GM13976 (cell line): ENCODE measurements around the gene GALNT9.

ENCODE experiments used
- DNase-seq: peaks from one replicate; pipeline ENCODE4 v3.0.0; 2012; ENCODE audit warnings: low spot score
- in situ Hi-C: fragments of 300-500 bp; cut with MboI; formaldehyde crosslinking; loops from one replicate; pipeline ENCODE4 v1.12.0; 2022; ENCODE audit warnings: low sequenced_read_pairs, mixed read lengths, inconsistent platforms; ENCODE audit not compliant: unreplicated experiment
- TF ChIP-seq, protein P1 (sequence below): IDR thresholded peaks from 2 replicates; pipeline ENCODE4 v1.5.1; 2012; ENCODE audit warnings: borderline replicate concordance, mild to moderate bottlenecking; ENCODE audit not compliant: insufficient read depth; ENCODE audit errors: extremely low read depth, missing control alignments, control extremely low read depth

Gene GALNT9

DNA sequence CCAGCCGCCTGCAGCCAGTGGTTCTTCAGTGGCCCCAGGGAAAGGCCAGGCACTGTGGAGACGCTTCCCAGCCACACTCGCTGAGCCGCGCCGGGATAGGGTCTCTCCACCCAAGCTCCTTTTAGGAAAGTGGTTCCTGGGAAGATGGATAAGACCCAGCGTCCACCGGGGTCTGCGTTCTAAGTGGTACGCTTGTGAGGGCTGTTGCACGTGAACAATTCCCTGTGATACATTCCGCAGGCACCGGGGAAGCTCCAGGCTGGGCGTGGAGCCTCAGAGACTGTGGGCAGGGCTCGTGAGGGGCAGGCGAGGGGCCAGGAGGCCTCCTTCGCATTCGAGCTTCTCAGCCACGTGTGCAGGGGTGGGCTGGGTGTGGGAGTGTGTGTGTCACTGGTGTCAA lies 48.4 kb downstream of the GALNT9 start:
- TF ChIP-seq, protein P1, sequence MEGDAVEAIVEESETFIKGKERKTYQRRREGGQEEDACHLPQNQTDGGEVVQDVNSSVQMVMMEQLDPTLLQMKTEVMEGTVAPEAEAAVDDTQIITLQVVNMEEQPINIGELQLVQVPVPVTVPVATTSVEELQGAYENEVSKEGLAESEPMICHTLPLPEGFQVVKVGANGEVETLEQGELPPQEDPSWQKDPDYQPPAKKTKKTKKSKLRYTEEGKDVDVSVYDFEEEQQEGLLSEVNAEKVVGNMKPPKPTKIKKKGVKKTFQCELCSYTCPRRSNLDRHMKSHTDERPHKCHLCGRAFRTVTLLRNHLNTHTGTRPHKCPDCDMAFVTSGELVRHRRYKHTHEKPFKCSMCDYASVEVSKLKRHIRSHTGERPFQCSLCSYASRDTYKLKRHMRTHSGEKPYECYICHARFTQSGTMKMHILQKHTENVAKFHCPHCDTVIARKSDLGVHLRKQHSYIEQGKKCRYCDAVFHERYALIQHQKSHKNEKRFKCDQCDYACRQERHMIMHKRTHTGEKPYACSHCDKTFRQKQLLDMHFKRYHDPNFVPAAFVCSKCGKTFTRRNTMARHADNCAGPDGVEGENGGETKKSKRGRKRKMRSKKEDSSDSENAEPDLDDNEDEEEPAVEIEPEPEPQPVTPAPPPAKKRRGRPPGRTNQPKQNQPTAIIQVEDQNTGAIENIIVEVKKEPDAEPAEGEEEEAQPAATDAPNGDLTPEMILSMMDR = no peak
- DNase-seq = no peak
- in situ Hi-C loops = no loop called here

DNA sequence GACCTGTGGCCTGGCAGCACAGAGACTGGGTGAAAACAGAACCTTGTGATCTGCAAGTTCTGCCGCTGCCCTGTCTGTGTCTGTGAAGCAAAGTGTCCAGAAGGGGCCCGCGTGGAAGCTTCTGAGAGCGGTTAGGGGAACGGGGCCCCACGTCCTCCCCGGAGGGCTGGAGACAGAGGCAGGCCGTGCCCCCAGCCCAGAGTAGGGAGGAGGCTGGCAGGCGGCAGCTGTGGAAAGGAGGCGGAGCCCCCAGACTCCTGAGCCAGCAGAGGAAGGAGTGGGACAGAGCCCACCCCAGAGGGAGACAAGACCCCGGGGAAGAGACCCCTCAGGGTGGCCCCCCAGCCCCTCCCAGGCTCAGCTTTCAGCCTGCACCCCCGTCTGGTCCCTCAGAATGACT lies 49.0 kb downstream of the GALNT9 start:
- DNase-seq = no peak
- TF ChIP-seq, protein P1 = no peak
- in situ Hi-C loops = no loop called here

DNA sequence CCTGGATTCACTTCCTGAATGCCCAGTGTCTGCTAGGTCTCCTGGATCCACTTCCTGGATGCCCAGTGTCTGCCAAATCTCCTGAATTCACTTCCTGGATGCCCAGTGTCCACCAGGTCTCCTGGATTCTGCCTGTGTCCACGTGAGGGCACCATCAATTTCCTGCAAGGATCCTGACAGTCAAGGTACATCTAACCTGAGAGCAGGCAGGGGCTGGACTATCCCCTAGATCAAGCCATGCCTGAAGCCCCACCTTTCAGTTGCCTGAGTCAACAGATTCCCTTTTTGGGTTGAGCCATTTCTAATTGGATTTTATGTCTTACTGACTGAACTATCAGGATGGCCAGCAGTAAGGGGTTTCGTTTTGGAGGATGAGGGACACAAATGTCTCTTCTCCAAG lies 49.5 kb downstream of the GALNT9 start:
- TF ChIP-seq, protein P1 = no peak
- DNase-seq = no peak
- in situ Hi-C loops = no loop called here

DNA sequence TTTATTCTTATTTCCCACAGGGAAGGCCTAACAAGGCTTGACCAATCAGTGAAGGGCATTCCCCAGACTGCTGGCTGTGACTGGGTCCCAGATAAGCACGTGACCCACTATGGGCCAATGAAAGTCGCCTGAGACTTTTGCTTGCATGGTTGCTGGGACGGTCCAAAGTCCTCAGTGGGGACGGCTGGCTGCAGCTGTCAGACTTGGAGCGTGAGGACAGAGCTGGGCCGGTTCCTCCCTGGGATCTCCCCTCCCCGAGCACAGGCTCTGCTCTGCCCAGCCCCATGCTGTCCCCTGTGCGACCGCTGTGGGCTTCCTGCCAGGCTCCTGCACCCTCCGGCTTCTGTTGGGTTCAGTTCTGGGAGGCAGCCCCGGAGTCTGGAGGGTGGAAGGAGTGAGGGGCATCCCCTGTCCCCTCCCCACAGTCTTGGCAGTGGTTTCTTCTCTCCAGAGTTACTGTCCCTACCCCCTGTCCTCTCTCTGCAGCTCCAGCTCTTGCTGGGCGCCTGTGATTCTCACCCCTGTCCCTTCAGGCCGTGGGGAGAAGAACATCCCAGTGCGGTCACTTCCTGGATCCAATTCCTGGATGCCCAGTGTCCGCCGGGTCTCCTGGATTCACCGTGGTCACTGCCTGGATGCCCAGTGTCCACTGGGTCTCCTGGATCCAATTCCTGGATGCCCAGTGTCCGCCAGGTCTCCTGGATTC lies 50.1 kb downstream of the GALNT9 start:
- TF ChIP-seq, protein P1 = no peak
- DNase-seq = no peak
- in situ Hi-C loops = no loop called here

DNA sequence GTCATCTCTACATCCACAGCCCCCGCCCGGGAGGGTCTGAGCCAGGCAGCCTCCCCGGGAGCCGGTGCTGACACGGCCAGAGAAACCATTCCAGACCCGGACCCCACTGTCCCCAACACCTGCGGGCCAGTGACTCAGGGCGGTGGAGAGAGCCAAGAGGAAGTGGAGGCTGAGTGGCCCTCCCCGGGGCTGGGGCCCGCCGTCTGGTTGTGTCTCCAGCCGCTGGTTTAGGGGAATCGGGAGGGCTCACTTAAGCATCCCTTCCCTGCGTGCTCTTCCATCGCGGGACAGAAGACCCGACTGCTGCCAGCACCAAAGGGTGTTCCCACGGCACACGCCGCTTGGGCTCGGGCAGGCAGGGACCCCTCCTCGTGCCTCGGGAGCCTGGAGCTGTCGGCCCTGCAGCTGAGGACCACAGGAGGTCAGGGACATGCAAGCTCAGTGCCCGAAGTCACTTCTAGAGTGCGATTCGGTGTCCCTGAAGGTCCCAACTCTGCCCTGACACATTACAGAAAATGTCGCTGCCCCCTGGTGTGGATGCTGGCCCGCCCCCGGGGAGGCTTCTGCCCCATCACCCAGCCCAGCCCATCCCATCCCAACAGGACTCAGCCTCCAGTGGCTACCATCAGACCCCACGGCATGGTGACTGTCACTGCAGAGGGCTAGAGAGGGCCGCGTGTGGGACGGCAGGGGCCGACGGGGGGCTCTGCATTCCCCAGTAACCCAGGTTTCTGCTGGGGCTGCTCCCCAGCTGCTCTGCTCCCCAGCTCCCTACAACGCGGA lies 50.8 kb downstream of the GALNT9 start:
- DNase-seq = no peak
- TF ChIP-seq, protein P1 = no peak
- in situ Hi-C loops = no loop called here

DNA sequence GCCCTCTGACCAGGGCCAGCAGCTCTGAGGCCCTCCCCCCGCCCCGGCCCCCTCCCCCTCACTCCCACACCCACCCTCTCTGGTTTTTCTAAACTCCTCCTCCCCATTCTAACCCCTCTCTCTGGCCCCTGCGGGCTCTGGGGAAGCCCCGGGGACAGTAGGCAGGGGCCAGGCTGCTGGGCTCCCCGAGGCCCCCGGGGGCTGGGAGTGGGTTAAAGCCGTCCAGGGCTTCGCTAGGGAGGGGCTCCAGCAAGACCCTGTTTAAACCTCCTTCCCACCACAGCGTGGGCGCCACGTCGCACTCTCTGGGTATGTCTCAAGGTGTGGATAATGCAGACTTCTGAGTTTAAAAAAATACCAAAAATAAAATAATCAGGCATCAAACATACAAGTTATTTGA lies 51.4 kb downstream of the GALNT9 start:
- in situ Hi-C loops = no loop called here
- DNase-seq = no peak
- TF ChIP-seq, protein P1 = no peak
